HUES6 (cell line): ENCODE data around the gene SMIM32.

ENCODE experiments used
- H3K27ac ChIP-seq: 2 replicates; pipeline ENCODE4 v1.7.0; 2013; ENCODE audit warnings: low read depth, mild to moderate bottlenecking, low read length, inconsistent platforms
- H3K27me3 ChIP-seq: 2 replicates; pipeline ENCODE4 v1.6.1; 2013; ENCODE audit warnings: low read length; ENCODE audit not compliant: control insufficient read depth, insufficient read depth
- H3K36me3 ChIP-seq: 2 replicates; pipeline ENCODE4 v1.6.1; 2013; ENCODE audit warnings: low read length; ENCODE audit not compliant: control insufficient read depth, insufficient read depth
- H3K4me1 ChIP-seq: 2 replicates; pipeline ENCODE4 v1.6.1; 2013; ENCODE audit warnings: low read length; ENCODE audit not compliant: control insufficient read depth, insufficient read depth
- H3K4me3 ChIP-seq: 2 replicates; pipeline ENCODE4 v1.5.1; 2013; ENCODE audit warnings: low read depth, low read length
- H3K9ac ChIP-seq: one replicate; pipeline ENCODE4 v1.6.1; 2013; ENCODE audit warnings: mild to moderate bottlenecking, low read length
- H3K9me3 ChIP-seq: 2 replicates; pipeline ENCODE4 v1.6.1; 2013; ENCODE audit warnings: low read depth, low read length; ENCODE audit not compliant: control insufficient read depth, insufficient read depth

SMIM32 gene

DNA sequence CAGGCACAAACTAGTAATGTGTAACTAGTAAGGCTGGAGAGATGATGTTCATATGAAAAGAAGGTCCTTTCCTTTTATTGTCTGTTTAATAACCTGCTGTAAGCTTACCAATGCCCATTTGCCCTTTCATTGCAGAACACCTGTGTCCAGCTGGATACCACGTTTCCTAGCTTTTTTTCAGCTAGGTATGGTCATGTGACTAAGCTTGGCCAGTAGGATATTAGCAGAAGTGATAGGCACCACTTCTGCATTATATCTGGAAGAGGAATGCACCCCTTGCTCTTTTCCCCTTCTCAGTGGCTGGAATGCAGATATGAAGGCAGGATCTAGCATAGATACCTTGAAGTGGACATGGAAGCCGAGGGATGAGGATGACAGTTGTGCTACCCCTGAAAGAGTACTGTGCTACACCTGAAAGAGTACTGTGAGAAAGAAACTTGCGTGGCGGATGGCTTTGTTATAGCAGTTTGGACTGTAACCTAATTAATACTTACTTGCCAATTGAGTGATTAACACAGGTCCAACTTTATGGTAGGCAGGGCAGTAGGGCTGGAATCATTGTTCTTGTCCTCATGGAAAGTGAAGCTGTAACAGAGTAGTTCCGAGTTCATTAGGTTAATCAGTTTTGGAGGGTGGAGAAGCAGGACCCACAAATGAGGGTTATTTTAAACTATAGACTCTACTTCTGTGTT lies 6.8 kb downstream of the SMIM32 start:
- Histone ChIP-seq H3K9ac (no peak overlapping the region), H3K4me1 (peaks cover under 1% of the 10 kb centered on the region; the same call in 1 of the 2 replicates), H3K9me3 (no peaks in the 10 kb centered on the region), H3K36me3 (peaks cover 20% of the 10 kb centered on the region; the same call in 1 of the 2 replicates), H3K4me3 (no peak overlapping the region), H3K27me3 (peaks cover 21% of the 10 kb centered on the region), H3K27ac (no peak overlapping the region)

DNA sequence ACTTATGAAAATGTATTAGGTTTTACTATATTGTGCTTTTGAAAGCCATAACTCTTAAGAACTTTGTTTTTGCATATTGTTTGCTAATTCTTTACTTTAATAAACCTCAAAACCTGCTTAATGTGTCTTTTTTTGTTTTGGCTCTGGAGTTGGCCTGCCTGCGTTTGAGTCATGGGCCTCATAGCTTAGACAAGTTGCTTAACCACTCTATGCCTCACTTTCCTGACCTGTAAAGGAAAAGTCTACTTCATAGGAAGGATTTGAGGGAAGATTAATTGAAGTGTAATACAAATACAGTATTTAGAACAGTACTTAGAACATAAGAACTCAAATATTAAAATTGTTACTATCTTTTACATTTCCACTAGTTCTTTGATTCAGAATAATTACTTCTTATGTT lies 10.3 kb downstream of the SMIM32 start:
- H3K36me3 ChIP-seq = peaks cover 28% of the 10 kb centered on the region

DNA sequence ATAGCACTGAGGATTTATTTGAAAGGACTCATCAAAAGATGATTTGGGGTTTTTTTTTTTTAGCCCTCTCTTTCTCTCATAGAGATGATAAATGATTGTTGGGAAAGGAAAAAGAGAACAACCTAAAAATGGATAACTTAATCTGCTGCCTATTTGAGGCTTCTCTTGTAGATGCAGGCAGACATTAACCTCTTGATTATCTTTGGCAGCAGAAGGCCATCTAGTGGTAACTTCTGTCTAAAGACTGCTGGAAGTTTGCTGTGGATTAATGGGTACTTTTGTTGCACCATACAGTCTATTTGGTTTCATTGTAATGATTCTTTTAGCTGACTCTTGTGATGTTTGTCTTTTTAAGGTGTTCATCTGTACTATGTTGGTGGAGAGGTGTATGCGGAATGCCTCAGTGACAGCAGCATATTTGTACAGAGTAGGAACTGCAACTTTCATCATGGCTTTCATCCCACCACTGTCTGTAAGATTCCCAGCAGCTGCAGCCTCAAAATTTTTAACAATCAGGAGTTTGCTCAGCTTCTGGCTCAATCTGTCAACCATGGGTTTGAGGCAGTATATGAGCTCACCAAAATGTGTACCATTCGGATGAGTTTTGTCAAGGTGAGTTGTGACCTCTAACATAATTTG lies 18.8 kb downstream of the SMIM32 start:
- H3K4me3 ChIP-seq = no peak overlapping the region
- H3K27ac ChIP-seq = no peak overlapping the region
- no peaks in the 10 kb centered on the region for H3K9me3 ChIP-seq
- H3K36me3 ChIP-seq = peaks cover 65% of the 10 kb centered on the region
- H3K9ac ChIP-seq = no peak overlapping the region
- no peaks in the 10 kb centered on the region for H3K27me3 ChIP-seq
- H3K4me1 ChIP-seq = no peaks in the 10 kb centered on the region

More for the DNA sequence above, 10.3 kb downstream of the SMIM32 start:
- no peak overlapping the region for H3K27ac ChIP-seq
- H3K9me3 ChIP-seq = no peaks in the 10 kb centered on the region
- H3K4me1 ChIP-seq = no peaks in the 10 kb centered on the region
- no peak overlapping the region for H3K4me3 ChIP-seq
- H3K9ac ChIP-seq = no peak overlapping the region
- no peaks in the 10 kb centered on the region for H3K27me3 ChIP-seq

DNA sequence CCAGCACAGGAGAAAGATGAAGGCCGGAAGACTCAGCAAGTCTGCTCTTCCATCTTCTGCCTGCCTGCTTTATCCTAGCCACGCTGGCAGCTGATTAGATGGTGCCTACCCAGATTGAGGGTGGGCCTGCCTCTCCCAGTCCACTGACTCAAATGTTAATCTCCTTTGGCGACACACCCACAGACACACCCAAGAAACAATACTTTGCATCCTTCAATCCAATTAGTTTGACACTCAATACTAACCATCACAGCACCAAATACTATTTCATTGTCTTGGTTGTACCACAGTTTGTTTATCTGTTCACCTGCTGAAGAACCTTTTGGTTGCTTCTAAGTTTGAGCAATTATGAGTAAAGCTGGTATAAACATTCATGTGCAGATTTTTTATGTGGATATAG lies 23.7 kb downstream of the SMIM32 start:
- H3K4me1 ChIP-seq = no peaks in the 10 kb centered on the region
- no peaks in the 10 kb centered on the region for H3K9me3 ChIP-seq
- no peak overlapping the region for H3K4me3 ChIP-seq
- H3K9ac ChIP-seq = no peak overlapping the region
- H3K27me3 ChIP-seq = no peaks in the 10 kb centered on the region
- H3K27ac ChIP-seq = no peak overlapping the region
- H3K36me3 ChIP-seq = peaks cover 42% of the 10 kb centered on the region

DNA sequence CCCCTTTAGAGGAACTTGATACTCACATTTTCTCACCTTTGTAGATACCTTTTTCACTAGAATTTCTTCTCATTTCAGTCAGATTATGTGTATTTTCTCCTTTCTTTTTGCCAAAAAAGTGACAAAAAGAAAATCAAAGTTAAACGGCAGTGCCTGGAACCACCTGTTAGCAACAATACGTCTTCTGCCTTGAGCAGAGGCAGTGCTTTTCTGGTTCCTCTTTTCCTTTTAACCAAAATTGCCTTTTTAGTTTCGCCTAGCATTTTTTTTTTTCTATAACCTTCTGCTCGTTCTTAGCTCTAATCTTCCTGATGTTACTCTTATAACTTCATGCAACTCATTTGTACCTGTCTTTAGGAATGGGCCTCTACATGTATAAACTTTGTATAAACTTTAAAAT lies 26.1 kb downstream of the SMIM32 start:
- Histone ChIP-seq H3K27ac (no peak overlapping the region), H3K4me1 (no peaks in the 10 kb centered on the region), H3K27me3 (no peaks in the 10 kb centered on the region), H3K4me3 (no peak overlapping the region), H3K9ac (no peak overlapping the region), H3K9me3 (no peaks in the 10 kb centered on the region), H3K36me3 (peaks cover 46% of the 10 kb centered on the region)

DNA sequence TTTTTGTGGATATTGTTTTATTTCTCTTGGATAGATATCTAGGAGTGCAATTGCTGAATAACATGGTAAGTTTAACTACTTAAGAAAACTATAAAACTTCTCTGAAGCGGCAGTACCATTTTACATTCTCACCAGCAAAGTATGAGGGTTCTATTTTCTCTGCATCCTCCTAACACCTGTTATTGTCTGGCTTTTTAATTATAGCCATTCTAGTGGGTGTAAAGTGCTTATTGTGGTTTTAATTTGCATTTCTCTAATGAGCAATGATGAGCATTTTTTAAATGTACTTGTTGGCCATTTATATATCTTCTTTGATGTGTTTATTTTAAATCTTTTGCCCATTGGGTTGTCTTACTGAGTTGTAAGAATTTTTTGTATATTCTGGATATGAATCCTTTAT lies 28.7 kb downstream of the SMIM32 start:
- H3K4me1 ChIP-seq = no peaks in the 10 kb centered on the region
- H3K27me3 ChIP-seq = no peaks in the 10 kb centered on the region
- H3K9me3 ChIP-seq = no peaks in the 10 kb centered on the region
- no peak overlapping the region for H3K4me3 ChIP-seq
- H3K27ac ChIP-seq = no peak overlapping the region
- peaks cover 46% of the 10 kb centered on the region for H3K36me3 ChIP-seq
- H3K9ac ChIP-seq = no peak overlapping the region

DNA sequence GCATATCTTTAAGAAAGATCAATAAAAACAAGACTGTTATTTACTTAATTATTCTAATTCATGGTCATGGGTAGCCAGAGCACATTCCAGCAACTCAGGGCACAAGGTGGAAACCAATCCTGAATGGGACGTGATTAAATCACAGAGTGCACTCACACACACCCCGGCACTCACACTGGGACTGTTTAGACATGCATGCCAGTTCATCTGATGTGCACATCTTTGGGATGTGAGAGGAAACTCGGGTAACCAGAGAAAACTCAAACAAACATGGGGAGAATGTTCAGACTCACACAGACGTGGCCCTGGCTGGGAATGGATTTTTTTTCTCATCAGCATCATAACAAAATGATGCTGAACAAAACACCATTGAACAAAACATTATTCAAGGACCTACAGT lies 31.0 kb downstream of the SMIM32 start:
- Histone ChIP-seq H3K4me1 (no peaks in the 10 kb centered on the region), H3K9me3 (peaks cover 7% of the 10 kb centered on the region), H3K27me3 (no peaks in the 10 kb centered on the region), H3K4me3 (no peak overlapping the region), H3K27ac (no peak overlapping the region), H3K9ac (no peak overlapping the region), H3K36me3 (peaks cover 51% of the 10 kb centered on the region)

DNA sequence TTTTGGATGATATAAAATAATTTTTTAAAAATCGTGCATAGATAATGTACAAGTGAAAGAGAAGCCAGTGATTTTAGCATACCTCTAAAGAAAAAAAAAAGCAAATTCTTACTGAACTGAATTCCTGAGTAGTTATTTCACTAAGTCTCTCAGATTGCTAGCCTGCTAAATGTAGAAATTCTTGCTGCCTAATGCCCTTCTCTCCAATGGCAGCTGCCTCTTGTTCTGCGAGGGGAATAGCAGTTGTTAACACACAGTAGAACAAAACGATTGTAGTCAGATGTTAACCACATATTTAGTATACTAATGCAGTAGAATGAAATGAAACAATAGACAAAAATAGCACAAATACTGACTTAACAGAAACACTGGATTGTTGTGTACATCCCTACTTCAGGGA lies 33.5 kb downstream of the SMIM32 start:
- Histone ChIP-seq H3K9ac (no peak overlapping the region), H3K4me3 (no peak overlapping the region), H3K36me3 (peaks cover 77% of the 10 kb centered on the region), H3K4me1 (no peaks in the 10 kb centered on the region), H3K9me3 (peaks cover 9% of the 10 kb centered on the region), H3K27ac (no peak overlapping the region), H3K27me3 (no peaks in the 10 kb centered on the region)

DNA sequence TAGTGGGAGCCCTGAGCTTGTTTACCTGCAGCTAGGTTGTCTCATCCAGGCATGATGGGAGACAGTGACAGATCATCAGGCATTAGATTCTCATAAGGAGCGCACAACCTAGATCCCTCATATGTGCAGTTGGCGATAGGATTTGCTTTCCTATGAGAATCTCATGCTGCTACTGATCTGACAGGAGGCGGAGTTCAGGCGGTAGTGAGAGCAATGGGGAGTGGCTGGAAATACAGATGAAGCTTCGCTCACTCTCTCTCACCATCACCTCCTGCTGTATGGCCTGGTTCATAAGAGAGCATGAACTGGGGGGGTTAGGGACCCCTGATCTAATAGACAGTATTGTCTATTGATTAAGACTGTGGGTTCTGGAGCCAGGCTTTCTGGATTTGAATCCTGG lies 35.4 kb downstream of the SMIM32 start:
- H3K4me3 ChIP-seq = no peak overlapping the region
- no peak overlapping the region for H3K9ac ChIP-seq
- H3K27ac ChIP-seq = no peak overlapping the region
- no peaks in the 10 kb centered on the region for H3K4me1 ChIP-seq
- peaks cover 74% of the 10 kb centered on the region for H3K36me3 ChIP-seq
- peaks cover 9% of the 10 kb centered on the region for H3K9me3 ChIP-seq
- no peaks in the 10 kb centered on the region for H3K27me3 ChIP-seq

DNA sequence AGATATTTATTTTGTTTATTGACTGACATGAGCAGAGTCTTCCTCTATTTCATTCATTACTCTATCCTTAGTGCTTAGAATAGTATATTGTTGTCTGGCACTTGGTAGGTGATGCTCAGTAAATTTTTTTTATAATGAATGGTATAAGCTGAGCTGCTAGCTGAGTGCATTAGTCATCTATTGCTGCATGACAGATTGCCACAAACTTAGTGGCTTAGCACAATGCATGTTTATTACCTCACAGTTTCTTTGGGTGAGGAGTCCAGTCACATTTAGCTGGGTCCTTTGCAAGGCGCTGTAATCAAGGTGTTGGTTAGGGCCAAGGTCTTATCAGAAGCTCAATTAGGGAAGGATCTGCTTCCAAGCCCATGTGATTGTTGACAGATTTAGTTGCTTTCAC lies 37.2 kb downstream of the SMIM32 start:
- H3K4me1 ChIP-seq = no peaks in the 10 kb centered on the region
- no peak overlapping the region for H3K4me3 ChIP-seq
- H3K9me3 ChIP-seq = peaks cover 9% of the 10 kb centered on the region
- no peak overlapping the region for H3K27ac ChIP-seq
- peaks cover 63% of the 10 kb centered on the region for H3K36me3 ChIP-seq
- H3K27me3 ChIP-seq = no peaks in the 10 kb centered on the region
- H3K9ac ChIP-seq = no peak overlapping the region

DNA sequence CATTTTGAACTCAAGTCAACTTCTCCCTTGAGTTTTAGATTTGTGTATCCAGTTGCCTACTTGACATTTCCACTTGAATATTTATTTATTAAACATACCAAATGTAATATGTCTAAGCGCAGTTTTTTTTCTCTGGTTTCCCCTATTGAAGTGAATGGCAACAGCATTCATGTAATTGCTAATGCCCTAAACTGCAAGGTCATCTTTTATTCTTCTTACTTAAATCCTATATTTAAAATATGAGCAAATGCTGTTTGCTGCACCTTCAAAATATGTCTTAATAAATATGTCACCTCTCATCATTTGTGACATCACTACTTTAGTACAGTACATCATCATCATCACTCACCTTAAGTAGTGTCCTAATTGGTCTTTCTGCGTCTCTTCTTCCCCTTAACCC lies 37.9 kb downstream of the SMIM32 start:
- peaks cover 57% of the 10 kb centered on the region for H3K36me3 ChIP-seq
- H3K9ac ChIP-seq = no peak overlapping the region
- H3K4me3 ChIP-seq = no peak overlapping the region
- H3K27ac ChIP-seq = no peak overlapping the region
- H3K9me3 ChIP-seq = peaks cover 9% of the 10 kb centered on the region
- H3K27me3 ChIP-seq = no peaks in the 10 kb centered on the region
- H3K4me1 ChIP-seq = no peaks in the 10 kb centered on the region
